Measurements from ENCODE around the gene IL17RD.
"Not testable (repeated sequence)": the region's sequence is repeated elsewhere in the genome, so short reads cannot be mapped to it uniquely, and the experiment has no call there.

IL17RD gene

GRCh38 chr3:57089043-57089442, 76.1 kb downstream of the IL17RD start:
- DNase-seq, result no peak

GRCh38 chr3:57088503-57088902, 76.7 kb downstream of the IL17RD start:
- no peak for DNase-seq

GRCh38 chr3:57087361-57088092, 77.6 kb downstream of the IL17RD start:
- DNase-seq, result no peak

GRCh38 chr3:57086201-57086600, 79.0 kb downstream of the IL17RD start:
- DNase-seq, result no peak

- DNase-seq, result no peak
Observed at GRCh38 chr3:57085211-57085610, 79.9 kb downstream of the IL17RD start.

- not testable (repeated sequence) for DNase-seq
Observed at GRCh38 chr3:57083266-57083995, 81.7 kb downstream of the IL17RD start.

- DNase-seq, result no peak
Observed at GRCh38 chr3:57082481-57082880, 82.7 kb downstream of the IL17RD start.

- no peak for DNase-seq
Observed at GRCh38 chr3:57081173-57081572, 84.0 kb downstream of the IL17RD start.

- no peak for DNase-seq
Observed at GRCh38 chr3:57080171-57080570, 85.0 kb downstream of the IL17RD start.

GRCh38 chr3:57079474-57079831, 85.7 kb downstream of the IL17RD start:
- DNase-seq, result no peak

GRCh38 chr3:57078635-57079473, 86.3 kb downstream of the IL17RD start:
- peak; percentile 8 to 24 for DNase-seq

GRCh38 chr3:57078344-57078634, 86.9 kb downstream of the IL17RD start:
- DNase-seq, result no peak

- no peak for DNase-seq
Observed at GRCh38 chr3:57077630-57078343, 87.4 kb downstream of the IL17RD start.

GRCh38 chr3:57076422-57076951, 88.7 kb downstream of the IL17RD start:
- DNase-seq, result no peak

- no peak for DNase-seq
Observed at GRCh38 chr3:57074135-57074534, 91.0 kb downstream of the IL17RD start.

GRCh38 chr3:57073628-57074027, 91.5 kb downstream of the IL17RD start:
- no peak for DNase-seq

- DNase-seq, result no peak
Observed at GRCh38 chr3:57069503-57069902, 95.7 kb downstream of the IL17RD start.

- DNase-seq, result no peak
Observed at GRCh38 chr3:57068437-57069089, 96.6 kb downstream of the IL17RD start.

- DNase-seq, result no peak
Observed at GRCh38 chr3:57066471-57066870, 98.7 kb downstream of the IL17RD start.

- DNase-seq, result no peak
Observed at GRCh38 chr3:57065588-57065987, 99.6 kb downstream of the IL17RD start.

GRCh38 chr3:57064572-57064971, 100.6 kb downstream of the IL17RD start:
- DNase-seq, result no peak

- DNase-seq, result no peak
Observed at GRCh38 chr3:57064001-57064400, 101.2 kb downstream of the IL17RD start.

All from SW 1271 (cell line).